Type B pancreatic cell (in vitro differentiated cells): Measurements from ENCODE around the gene SAG. TPM values are rescaled to one million over a fixed set of nuclear protein-coding genes. Genes with fewer than 3 reads are reported as not detected.

Experiments used
- DNase-seq: peaks from one replicate; pipeline ENCODE4 v3.0.0; 2021; ENCODE audit warnings: mixed read lengths; ENCODE audit not compliant: unreplicated experiment; ENCODE audit errors: extremely low spot score
- H3K27ac Mint-ChIP-seq: 2 replicates; pipeline ENCODE4 v1.8.0; 2021; ENCODE audit warnings: mild to moderate bottlenecking, mixed read lengths
- H3K27me3 Mint-ChIP-seq: 2 replicates; pipeline ENCODE4 v1.8.0; 2021; ENCODE audit warnings: mixed read lengths
- H3K36me3 Mint-ChIP-seq: 2 replicates; pipeline ENCODE4 v1.8.0; 2021; ENCODE audit warnings: mixed read lengths
- H3K4me1 Mint-ChIP-seq: one replicate; pipeline ENCODE4 v1.8.0; 2021; ENCODE audit warnings: mixed read lengths; ENCODE audit not compliant: unreplicated experiment
- H3K4me3 Mint-ChIP-seq: 2 replicates; pipeline ENCODE4 v1.8.0; 2021; ENCODE audit warnings: mild to moderate bottlenecking, mixed read lengths
- H3K9me3 Mint-ChIP-seq: 2 replicates; pipeline ENCODE4 v1.8.0; 2021; ENCODE audit warnings: mixed read lengths
- CTCF ChIP-seq: fragments of 200-600 bp; sonication (generic); conservative IDR thresholded peaks from 2 replicates; pipeline ENCODE4 v1.5.0; 2021; ENCODE audit warnings: antibody characterized with exemption, mild to moderate bottlenecking
- total RNA-seq: library from RNA; stranded (reverse); gene quantifications from 2 replicates; pipeline ENCODE4 v1.2.1, GENCODE V29; 2021; ENCODE audit warnings: low replicate concordance

Gene SAG
- total RNA-seq, 1 donor from 2014 or later: 0.43 TPM

GRCh38 chr2:233311241-233311926 lies 3.8 kb downstream of the SAG start:
- Mint-ChIP-seq H3K27me3 (peaks cover 8% of the 10 kb centered on the region), H3K36me3 (no peaks in the 10 kb centered on the region), H3K4me3 (no peak overlapping the region), H3K4me1 (no peaks in the 10 kb centered on the region), H3K27ac (no peak overlapping the region), H3K9me3 (no peaks in the 10 kb centered on the region)
- TF ChIP-seq CTCF: no peak
- DNase-seq: no peak

- no peak overlapping the region for H3K4me3 Mint-ChIP-seq
- H3K27ac Mint-ChIP-seq: no peak overlapping the region
- H3K27me3 Mint-ChIP-seq: peaks cover 8% of the 10 kb centered on the region
- H3K4me1 Mint-ChIP-seq: no peaks in the 10 kb centered on the region
- no peaks in the 10 kb centered on the region for H3K36me3 Mint-ChIP-seq
- H3K9me3 Mint-ChIP-seq: no peaks in the 10 kb centered on the region
- DNase-seq: no peak
- TF ChIP-seq CTCF: no peak
Observed at GRCh38 chr2:233312874-233313273, 5.3 kb downstream of the SAG start.

GRCh38 chr2:233314180-233314925 lies 6.7 kb downstream of the SAG start:
- Mint-ChIP-seq H3K36me3 (no peaks in the 10 kb centered on the region), H3K27me3 (peaks cover 12% of the 10 kb centered on the region), H3K4me1 (no peaks in the 10 kb centered on the region), H3K4me3 (no peak overlapping the region), H3K27ac (no peak overlapping the region), H3K9me3 (no peaks in the 10 kb centered on the region)
- TF ChIP-seq CTCF: no peak
- DNase-seq: no peak

- Mint-ChIP-seq H3K4me1 (peaks cover 7% of the 10 kb centered on the region), H3K9me3 (no peaks in the 10 kb centered on the region), H3K27ac (no peak overlapping the region), H3K27me3 (peaks cover 26% of the 10 kb centered on the region), H3K36me3 (no peaks in the 10 kb centered on the region), H3K4me3 (no peak overlapping the region)
- no peak for TF ChIP-seq CTCF
- DNase-seq: no peak
Observed at GRCh38 chr2:233317196-233317943, 9.8 kb downstream of the SAG start.

- no peak overlapping the region for H3K27ac Mint-ChIP-seq
- peaks cover 7% of the 10 kb centered on the region for H3K4me1 Mint-ChIP-seq
- no peaks in the 10 kb centered on the region for H3K36me3 Mint-ChIP-seq
- H3K4me3 Mint-ChIP-seq: no peak overlapping the region
- no peak for TF ChIP-seq CTCF
- no peaks in the 10 kb centered on the region for H3K9me3 Mint-ChIP-seq
- H3K27me3 Mint-ChIP-seq: peaks cover 29% of the 10 kb centered on the region
- DNase-seq: no peak
Observed at GRCh38 chr2:233319256-233319655, 11.6 kb downstream of the SAG start.
